NCI-H510A (cell line): ENCODE results near the gene NUP210L.
"Not testable (repeated sequence)": the region's sequence is repeated elsewhere in the genome, so short reads cannot be mapped to it uniquely, and the experiment has no call there.

Experiments
- DNase-seq: peaks from one replicate; lab custom pipeline; 2025; lab: John Stamatoyannopoulos, UW

Gene NUP210L

GRCh38 chr1:154097873-154098272 lies 57.0 kb downstream of the NUP210L start:
- no peak for DNase-seq

- DNase-seq: no peak
Measured at GRCh38 chr1:154095456-154096060, 59.3 kb downstream of the NUP210L start.

GRCh38 chr1:154094411-154094810 lies 60.5 kb downstream of the NUP210L start:
- DNase-seq: no peak

- no peak for DNase-seq
Measured at GRCh38 chr1:154093699-154094098, 61.2 kb downstream of the NUP210L start.

- no peak for DNase-seq
Measured at GRCh38 chr1:154091706-154092105, 63.2 kb downstream of the NUP210L start.

- DNase-seq: no peak
Measured at GRCh38 chr1:154087574-154087973, 67.3 kb downstream of the NUP210L start.

GRCh38 chr1:154083057-154083456 lies 71.8 kb downstream of the NUP210L start:
- DNase-seq: not testable (repeated sequence)

GRCh38 chr1:154081386-154082126 lies 73.3 kb downstream of the NUP210L start:
- no peak for DNase-seq

GRCh38 chr1:154076413-154076812 lies 78.5 kb downstream of the NUP210L start:
- DNase-seq: no peak

- DNase-seq: no peak
Measured at GRCh38 chr1:154075746-154076145, 79.1 kb downstream of the NUP210L start.

- DNase-seq: no peak
Measured at GRCh38 chr1:154062309-154062708, 92.6 kb downstream of the NUP210L start.

GRCh38 chr1:154047436-154047835 lies 107.4 kb downstream of the NUP210L start:
- not testable (repeated sequence) for DNase-seq

GRCh38 chr1:154033697-154034096 lies 121.2 kb downstream of the NUP210L start:
- not testable (repeated sequence) for DNase-seq

GRCh38 chr1:154019940-154020339 lies 134.9 kb downstream of the NUP210L start:
- DNase-seq: no peak

- DNase-seq: no peak
Measured at GRCh38 chr1:154019269-154019668, 135.6 kb downstream of the NUP210L start.

GRCh38 chr1:154014154-154014907 lies 140.5 kb downstream of the NUP210L start:
- DNase-seq: no peak

- not testable (repeated sequence) for DNase-seq
Measured at GRCh38 chr1:154012543-154012942, 142.3 kb downstream of the NUP210L start.

- DNase-seq: no peak
Measured at GRCh38 chr1:154012129-154012528, 142.7 kb downstream of the NUP210L start.

GRCh38 chr1:154006136-154006535 lies 148.7 kb downstream of the NUP210L start:
- no peak for DNase-seq

- DNase-seq: no peak
Measured at GRCh38 chr1:154000420-154000819, 154.5 kb downstream of the NUP210L start.

- not testable (repeated sequence) for DNase-seq
Measured at GRCh38 chr1:153996882-153997281, 158.0 kb downstream of the NUP210L start.

GRCh38 chr1:153995640-153996039 lies 159.2 kb downstream of the NUP210L start:
- DNase-seq: no peak

- no peak for DNase-seq
Measured at GRCh38 chr1:153995202-153995601, 159.7 kb downstream of the NUP210L start.
